ENCODE results near the gene KCNJ12. TPM values are rescaled to one million over a fixed set of nuclear protein-coding genes. Genes with fewer than 3 reads are reported as not detected.

The KCNJ12 gene
- total and polyA plus RNA-seq, 2 of the 13 experiments (the other 11 are each of a cell fraction or from before 2014, with no cell fraction given), result not detected

- TF ChIP-seq SYNCRIP (IDR thresholded peaks at IDR 0.05; ENCODE audit: insufficient read depth, low read depth, low read length) (no peak), SALL2 (CRISPR knock-in tag; IDR thresholded peaks at IDR 0.05) (no peak)
Measured at GRCh38 chr17:21467739-21468490, 91.8 kb downstream of the KCNJ12 start (continued).

Other genes with a start within 250 kb of the KCNJ12 start
- gene DHRS7B, start 249.4 kb upstream of the KCNJ12 start, total RNA-seq (2016; rRNA removed; fragmentation: Illumina TruSeq; extraction: Trizol), result 24.3 and 35.8 TPM in 2 replicates
- 20.0 TPM in 2 replicates for gene DHRS7B, start 249.4 kb upstream of the KCNJ12 start, polyA plus RNA-seq (2011; rRNA removed)
- 18.7 and 21.3 TPM in 2 replicates for gene TMEM11, start 162.2 kb upstream of the KCNJ12 start, total RNA-seq (2016; rRNA removed; fragmentation: Illumina TruSeq; extraction: Trizol)
- 32.0 and 35.0 TPM in 2 replicates for gene TMEM11, start 162.2 kb upstream of the KCNJ12 start, polyA plus RNA-seq (2011; rRNA removed)
- gene NATD1, start 122.9 kb upstream of the KCNJ12 start, total RNA-seq (2016; rRNA removed; fragmentation: Illumina TruSeq; extraction: Trizol), result 0.31 and 0.45 TPM in 2 replicates
- 2.3 and 2.9 TPM in 2 replicates for gene NATD1, start 122.9 kb upstream of the KCNJ12 start, polyA plus RNA-seq (2011; rRNA removed)
- gene MAP2K3, start 91.6 kb upstream of the KCNJ12 start, total RNA-seq (2016; rRNA removed; fragmentation: Illumina TruSeq; extraction: Trizol), result 20.5 and 39.8 TPM in 2 replicates
- 27.4 and 31.9 TPM in 2 replicates for gene MAP2K3, start 91.6 kb upstream of the KCNJ12 start, polyA plus RNA-seq (2011; rRNA removed)

Data from HepG2 (cell line).